ENCODE results near the gene DNAJA4.
"Not testable (repeated sequence)": the region's sequence is repeated elsewhere in the genome, so short reads cannot be mapped to it uniquely, and the experiment has no call there.

The DNAJA4 gene

DNA sequence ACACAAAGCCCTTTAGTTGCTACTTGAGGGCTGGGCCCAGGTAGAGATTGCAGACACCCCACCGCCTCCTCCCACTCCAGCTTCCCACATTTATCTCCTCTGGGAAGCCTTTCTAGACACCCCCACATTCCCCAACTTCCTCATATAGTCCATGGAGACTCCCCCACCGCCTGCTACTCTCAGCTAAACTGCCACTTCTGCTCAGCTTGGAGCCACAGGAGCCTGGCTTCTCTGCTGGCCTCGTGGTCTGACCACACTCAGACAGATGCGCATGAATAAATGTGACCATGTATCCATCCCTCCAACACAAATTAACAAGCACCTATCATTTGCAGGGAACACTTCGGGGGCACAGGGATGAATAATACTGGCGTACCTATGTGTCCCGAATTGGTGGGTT, 19.5 kb upstream of the DNAJA4 start:
- no peak for DNase-seq

DNA sequence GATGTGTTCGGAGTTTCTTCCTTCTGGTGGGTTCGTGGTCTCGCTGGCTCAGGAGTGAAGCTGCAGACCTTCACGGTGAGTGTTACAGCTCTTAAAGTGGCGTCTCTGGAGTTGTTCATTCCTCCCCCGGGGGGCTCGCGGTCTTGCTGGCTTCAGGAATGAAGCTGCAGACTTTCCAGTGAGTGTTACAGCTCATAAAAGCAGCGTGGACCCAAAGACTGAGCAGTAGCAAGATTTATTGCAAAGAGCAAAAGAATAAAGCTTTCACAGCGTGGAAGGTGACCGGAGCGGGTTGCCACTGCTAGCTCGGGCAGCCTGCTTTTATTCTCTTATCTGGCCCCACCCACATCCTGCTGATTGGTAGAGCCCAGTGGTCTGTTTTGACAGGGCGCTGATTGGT, 19.0 kb upstream of the DNAJA4 start:
- not testable (repeated sequence) for DNase-seq

DNA sequence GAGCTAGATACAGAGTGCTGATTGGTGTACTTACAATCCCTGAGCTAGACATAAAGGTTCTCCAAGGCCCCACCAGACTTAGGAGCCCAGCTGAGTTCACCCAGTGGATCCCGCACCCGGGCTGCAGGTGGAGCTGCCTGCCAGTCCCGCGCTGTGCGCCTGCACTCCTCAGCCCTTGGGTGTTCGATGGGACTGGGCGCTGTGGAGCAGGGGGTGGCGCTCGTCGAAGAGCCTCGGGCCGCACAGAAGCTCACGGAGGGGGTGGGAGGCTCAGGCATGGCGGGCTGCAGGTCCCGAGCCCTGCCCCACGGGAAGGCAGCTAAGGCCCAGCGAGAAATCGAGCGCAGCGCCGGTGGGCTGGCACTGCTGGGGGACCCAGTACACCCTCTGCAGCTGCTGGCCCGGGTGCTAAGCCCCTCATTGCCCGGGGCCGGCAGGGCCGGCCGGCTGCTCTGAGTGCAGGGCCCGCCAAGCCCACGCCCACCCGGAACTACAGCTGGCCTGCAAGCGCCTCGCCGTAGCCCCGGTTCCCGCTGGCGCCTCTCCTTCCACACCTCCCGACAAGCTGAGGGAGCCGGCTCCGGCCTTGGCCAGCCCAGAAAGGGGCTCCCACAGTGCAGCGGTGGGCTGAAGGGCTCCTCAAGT, 18.3 kb upstream of the DNAJA4 start:
- not testable (repeated sequence) for DNase-seq

DNA sequence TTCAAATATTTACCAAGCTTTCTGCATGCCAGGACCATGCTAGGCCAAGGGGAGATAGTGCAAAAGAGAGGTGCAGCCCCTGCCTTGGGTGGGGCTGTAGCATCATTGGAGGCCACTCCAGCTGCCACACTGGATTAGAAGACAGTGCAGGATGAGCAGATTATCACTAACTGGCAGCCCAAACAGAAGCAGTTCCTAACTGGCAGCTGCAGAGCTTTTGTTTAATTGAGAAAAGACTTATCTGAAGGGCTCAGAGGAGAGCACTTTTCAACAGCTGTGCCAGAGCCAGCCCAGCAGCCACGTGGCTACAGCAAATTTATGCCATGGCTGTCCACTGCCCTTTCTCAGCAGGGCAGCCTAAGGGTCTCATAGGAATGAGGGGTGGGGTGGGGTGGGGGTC, 16.5 kb upstream of the DNAJA4 start:
- no peak for DNase-seq

DNA sequence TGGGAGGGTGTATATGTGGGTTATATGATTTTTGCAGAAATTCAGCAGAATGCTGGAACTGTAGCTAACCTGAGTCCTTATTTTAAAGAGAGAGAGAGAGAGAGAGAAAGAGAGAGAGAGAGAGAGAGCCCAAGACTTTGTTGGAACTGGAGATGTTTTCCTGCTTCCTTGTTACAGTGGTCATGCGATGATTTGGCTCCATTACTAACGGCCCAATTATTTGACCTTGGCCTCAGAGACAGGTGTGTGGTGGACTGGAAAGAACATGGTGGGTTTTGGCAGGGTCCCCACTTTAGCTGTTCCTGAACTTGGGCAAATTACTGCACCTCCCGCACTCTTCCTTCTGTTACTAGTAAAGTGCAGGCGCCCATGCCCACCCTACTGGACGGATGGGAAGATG, 15.2 kb upstream of the DNAJA4 start:
- no peak for DNase-seq

DNA sequence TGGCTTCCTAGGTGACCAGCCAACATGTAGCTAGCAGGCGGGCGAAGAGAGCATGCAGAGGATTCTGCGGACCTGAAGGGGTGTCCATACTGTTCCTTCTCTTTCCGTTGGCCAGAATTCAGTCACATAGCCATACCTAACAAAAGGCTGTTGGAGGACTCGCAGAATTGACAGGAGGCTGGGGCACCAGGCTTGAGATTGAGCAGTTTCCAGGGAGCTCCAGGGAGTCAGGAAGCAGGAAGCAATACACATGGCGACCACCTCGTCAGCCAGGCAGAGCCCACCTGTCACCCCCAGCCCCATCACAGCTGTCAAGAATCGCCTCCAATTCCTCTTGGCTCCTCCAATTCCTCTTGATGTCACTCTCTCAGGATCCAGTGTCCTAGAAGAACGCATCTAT, 13.2 kb upstream of the DNAJA4 start:
- DNase-seq: no peak

DNA sequence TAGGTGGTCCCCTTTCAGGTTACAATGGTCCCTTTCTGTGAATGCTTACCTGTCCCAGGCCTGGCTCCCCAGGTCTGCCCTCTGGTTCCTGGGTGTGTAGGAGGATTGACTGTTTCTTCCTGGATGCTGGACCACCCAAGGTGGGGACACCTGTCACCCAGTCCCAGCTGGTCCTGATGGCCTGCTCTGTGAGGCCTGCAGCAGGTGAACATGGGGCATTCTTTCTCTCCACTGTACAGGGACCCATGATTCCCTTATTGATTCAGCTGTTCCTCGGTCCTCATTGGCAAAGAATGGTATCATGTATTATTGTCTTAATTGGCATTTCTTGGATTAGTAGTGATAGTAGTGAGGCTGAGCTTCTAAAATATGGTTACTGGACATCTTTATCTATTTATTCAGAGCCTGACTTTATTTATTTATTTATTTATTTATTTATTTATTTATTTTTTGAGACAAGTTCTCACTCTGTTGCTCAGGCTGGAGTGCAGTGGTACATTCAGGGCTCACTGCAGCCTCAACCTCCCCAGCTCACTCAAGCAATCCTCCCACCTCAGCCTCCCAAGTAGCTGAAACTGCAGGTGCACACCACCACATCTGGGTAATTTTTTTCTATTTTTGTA, 8.8 kb upstream of the DNAJA4 start:
- DNase-seq: no peak

DNA sequence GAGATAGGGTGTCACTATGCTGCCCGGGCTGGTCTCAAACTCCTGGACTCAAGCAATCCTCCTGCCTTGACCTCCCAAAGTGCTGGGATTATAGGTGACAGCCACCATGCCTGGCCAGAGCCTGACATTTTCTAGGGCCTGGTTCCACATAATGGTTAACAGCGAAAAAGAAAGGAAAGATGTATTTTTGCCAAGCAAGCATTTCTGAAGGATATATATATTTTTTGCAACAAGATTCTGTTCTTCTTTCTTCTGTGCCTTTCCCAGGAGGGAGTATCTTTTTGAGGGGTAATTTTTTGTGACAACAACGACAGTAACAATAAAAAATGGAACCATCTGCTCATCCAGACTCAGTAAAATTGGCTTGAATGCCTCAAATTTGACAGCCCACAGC, 8.3 kb upstream of the DNAJA4 start:
- DNase-seq: no peak

DNA sequence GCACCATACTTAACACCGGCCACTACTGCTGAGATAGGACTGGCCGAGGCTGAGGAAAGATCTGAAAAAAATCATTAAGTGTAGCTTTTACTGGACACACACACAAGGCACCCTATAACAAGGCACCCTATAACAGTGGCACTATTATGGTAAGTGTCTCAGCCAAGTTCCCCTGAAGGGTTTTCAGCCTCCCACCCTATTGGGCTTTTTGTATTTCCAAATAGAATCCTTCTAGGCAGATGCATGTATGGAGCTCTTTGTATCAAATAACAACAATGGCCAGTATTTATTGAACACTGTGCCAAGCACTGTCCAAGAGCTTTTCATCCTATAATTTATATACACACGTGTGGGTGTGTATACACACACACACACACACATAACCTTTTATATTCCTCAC, 6.7 kb upstream of the DNAJA4 start:
- no peak for DNase-seq

DNA sequence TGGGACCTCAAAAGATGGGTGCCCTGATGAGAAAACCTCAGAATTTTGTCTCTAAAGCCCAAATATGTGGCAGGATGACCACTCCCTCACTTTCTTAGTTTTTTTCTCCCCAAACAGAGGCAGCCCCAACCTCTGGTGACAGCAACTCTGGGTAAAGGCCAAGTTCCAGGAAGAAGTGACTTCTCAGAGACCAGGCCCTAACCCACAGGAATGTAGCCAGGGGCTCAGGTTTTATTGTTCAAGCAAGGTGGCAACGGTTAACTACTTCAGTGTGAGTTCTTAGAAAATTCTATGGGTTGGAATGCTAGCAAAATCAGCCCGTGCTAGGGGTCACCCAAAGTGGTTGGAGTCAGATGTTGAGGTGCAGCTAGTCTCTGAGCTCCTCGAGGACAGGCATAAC, 5.1 kb upstream of the DNAJA4 start:
- no peak for DNase-seq

DNA sequence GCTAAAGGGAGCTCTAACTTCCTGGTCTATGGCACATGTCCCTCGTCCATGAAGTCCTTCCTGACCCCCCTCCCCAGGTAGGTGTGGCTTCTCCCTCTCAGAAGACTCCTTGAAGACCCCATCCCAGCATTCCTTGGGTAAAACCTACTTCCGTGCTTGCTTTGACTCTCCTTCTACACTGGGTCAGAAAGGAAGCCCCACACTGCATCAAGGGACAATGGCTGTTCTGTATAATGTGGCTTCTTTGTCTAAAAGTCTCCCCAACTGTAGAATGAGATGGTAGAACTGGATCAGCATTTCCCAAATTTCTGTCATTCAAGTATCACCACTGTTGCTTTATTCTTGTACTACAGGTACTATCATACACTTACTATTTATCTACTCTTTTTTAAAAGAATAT, 3.9 kb upstream of the DNAJA4 start:
- DNase-seq: no peak

DNA sequence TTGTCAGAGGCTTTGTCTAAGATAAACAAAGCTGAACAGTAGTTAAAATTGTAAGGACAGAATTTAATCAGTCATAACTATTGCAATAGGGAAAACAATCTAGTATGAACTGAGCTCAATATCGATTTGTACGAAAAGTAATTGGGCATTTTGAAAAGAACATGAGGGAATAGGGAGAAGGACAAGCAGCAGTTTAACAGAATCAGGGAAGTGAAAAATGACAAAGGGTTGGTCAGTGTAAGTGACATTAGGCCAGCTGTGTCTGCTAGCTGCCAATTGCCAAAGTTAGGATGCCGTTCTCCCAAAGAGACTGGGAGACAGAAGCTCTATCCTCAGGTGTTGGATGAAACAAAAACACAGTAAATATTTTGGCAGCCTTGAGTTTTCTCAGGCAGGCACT, 3.3 kb upstream of the DNAJA4 start:
- DNase-seq: no peak

DNA sequence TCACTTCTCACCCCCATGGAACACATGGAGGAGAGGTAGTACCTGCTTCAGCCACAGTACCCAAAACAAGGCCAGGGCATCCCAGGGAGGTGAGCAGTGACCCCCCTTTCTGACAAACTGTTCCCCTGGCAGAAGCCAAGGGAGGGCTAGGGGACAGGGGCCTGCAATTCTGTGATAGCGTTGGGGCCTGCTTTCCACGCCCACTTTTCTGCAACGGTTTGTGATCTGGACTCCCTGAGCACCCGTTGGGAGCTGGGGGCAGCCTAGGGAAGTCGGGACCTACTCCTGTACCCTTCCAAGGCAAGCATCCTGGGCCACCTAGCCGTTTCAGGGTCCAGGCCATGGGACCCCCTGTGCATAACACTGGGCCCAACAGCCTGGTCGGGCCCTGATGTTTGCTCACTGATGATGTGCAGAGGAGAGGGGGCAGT, 996 bp upstream of the DNAJA4 start:
- no peak for DNase-seq

DNA sequence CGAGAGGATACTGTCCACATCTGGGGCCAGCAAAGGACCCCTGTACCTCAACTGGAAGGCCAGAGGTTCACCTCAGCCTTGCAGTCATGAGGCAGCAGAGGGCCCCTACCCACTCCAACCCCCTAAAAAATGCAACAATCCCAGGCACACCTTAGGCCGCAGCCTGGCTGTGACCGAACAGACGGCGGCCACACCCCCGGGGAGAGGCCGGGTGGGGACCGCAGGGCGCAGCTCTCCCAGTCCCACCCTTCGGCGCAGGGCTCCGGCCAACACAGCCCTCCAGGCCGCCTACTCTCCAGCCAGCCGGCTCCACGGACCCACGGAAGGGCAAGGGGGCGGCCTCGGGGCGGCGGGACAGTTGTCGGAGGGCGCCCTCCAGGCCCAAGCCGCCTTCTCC, 457 bp upstream of the DNAJA4 start:
- DNase-seq: no peak

DNA sequence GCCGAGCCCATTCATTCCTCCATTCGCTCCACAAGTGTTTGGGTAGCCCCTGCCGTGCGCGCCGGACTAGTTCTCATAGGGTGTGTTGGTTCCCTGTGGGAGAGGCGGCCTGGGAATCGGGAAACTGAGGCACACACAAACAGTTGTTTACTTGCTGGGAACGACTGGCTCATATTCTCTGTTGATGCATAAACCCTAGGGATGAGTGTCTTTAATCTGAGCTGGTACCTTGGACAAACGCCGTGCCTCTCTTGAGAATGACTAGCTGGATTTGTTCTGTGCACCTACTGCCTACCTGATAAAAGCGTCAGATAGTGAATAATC, 737 bp downstream of the DNAJA4 start:
- no peak for DNase-seq

DNA sequence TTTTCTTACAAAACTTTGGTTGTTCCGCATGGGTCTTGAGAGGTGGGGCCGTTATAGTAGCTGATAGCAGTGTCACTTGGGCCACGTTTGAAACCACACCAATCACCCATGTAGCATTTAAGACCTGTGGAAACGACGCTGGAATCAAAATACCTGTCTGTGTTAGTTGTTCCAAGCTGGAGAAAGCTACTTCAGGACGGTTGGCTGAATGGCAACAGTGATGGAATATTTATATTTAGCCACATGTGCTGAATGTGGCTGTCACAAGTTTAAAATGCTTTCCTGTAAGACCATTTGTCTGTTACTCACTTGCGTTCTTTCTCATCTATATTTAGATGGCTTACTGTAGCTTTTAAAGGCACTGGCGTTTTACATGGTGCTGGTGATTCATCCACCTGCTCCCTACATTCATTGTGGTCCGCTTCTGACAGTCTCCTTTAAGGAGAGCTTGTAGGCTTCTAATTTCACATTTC, 1.4 kb downstream of the DNAJA4 start:
- DNase-seq: no peak

DNA sequence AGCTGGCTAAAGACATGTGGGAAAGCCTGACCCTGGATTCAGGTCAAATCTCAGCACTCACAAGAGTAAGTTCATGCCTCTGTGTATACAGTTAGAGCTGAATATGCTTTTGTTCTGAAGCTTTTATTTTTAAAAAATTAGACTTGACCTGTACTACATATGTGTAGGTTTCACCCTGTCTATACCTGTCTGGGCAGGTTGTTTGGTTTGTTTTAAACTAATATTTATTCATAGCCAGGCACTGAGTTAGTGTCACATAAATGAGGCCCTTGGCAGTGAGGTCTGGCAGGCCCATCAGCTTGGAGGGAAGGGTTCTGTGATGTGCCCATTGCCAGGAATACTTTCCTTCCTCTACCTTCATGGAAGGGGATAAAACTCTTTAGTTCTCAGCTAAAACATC, 1.9 kb downstream of the DNAJA4 start:
- no peak for DNase-seq

DNA sequence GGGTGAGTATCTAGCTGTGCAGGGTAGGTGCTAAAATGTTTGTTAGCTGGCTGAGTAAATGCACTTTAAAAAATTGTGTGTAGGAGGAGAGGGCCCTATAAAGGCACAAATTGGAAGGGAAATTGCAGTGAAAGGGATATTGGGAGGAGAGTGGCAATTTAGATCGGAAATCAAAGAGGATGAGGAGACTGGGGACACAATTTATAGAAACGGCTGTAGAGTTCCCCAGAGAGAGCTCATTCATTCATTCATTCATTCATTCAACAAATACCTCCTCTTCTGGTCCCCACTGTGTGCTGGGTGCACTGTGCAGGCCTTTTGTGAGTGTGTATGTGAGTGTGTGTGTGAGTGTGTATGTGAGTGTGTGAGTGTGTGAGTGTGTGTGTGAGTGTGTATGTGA, 2.4 kb downstream of the DNAJA4 start:
- no peak for DNase-seq

DNA sequence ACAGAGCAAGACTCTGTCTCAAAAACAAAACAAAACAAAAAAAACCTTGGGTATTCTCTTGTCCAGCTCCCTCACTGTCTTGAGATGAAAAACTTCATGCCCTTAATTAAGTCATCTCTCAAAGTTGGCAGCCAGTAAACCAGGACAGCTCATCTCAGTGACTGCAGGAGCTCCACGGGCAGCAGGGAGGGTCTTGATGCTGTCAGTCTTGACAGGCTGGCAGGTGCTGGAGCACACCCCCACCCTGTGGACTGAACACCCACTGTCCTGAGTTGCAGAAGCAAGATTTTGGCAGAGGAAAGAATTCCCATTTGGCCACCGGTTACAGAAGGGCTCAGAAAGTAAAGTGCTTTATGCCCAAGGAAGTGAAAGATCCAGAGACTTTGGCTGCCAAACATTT, 8.0 kb downstream of the DNAJA4 start:
- no peak for DNase-seq

DNA sequence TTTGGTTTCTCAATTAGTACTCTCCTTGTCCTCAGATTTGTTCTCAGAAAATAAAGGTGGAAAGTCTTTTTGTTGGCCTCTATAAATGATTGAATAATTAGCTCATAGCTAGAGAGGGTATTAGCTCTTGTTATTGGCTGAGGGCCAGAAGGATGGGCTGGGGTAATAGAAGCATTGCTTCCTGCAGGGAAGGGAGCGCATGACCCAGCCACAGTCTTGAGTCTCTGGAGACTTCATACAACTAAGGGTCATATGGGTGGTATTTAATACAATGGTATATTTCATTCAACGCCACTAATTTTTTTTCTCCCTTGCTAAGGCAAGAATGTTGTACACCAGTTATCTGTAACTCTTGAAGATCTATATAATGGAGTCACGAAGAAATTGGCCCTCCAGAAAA, 8.4 kb downstream of the DNAJA4 start:
- no peak for DNase-seq

DNA sequence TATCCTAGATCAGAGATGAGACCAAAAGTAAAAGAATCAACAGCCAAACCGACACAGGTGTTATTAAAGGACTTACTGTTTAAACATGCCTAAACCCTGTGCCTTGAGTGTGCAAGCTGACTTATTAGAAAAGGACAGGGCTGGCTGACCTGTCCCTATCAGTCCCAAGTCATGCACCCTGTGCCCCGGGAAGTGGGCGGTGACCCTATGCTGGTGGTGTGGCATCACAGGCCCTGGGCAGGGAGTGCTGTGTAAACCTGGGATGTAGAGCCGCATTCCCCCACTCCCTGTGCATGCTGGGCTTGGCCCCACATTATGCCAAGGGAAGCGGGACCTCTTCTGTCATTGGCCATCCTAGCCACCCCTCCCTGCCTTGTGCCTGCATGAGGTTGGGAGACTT, 10.6 kb downstream of the DNAJA4 start:
- DNase-seq: no peak

DNA sequence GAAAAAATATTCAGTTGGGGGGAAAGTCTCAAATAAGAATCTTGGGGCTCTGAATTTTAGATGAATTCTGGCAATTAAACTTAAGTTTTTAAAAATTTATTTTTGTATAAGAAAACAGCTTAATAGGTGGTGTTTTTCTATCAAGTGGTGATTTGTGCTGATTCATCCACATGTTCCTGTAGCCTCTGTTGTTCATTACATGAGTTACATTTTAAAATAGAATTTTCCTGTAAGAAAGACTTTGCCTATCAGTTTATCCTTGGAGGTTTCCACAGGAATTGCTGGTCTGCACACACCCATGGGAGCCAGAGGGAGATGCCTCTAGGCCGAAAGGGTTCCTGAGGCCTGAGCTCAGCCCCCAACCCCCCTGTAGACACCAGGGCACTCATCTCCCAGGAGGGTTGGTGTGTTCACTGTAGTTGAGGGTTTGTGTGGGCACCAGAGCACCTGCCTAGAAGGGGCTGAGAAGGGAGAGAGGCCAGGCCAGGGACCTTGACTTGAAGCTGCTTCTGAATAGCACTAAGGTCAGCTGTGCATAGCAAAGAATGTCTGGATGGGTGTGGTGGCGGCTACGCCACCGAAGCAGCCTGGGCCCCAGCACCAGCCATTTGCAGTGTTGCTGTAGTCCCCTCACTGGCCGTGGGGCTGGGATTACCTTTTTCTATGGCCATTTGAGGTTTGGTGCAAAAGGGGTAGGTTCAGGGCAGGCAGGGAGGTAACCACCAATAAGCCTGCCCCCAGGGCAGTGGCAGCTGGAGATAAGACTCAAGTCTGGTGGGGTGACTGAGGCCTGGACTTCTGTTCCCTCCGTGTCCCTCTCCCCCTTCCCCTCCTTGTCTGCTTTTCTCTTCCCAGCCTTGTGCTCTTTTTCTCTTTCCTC, 11.9 kb downstream of the DNAJA4 start:
- no peak for DNase-seq

DNA sequence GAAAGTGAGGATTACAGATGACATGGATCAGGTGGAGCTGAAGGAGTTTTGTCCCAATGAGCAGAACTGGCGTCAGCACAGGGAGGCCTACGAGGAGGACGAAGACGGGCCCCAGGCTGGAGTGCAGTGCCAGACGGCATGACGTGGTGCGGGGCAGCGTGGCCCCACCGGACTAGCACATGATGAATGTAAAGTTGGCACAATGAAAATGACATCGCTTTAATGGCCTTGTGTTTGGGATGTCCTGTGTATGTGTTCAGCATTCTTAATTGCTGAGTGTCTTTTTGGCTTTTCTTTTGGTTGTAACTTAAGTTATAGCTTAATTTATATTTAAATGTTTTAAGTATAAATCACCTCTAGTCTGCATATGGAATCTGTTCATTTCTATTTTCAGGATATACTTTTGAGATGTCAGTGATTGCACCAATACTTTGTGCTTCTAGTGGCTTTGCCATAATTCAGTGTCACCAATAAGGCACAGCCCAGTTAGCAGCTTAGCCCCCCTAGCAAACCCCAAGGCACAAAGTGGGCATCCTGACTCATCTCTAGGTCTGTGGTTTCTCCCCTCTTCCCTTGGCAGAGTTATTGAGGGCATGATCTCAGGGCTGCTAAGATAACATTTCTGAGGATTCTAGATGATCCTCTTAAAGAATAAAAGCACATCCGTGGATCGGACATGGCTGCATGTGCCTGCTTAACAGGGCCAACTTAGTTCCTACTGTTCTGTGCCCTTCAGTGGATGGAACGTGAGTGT, 16.1 kb downstream of the DNAJA4 start:
- no peak for DNase-seq

DNA sequence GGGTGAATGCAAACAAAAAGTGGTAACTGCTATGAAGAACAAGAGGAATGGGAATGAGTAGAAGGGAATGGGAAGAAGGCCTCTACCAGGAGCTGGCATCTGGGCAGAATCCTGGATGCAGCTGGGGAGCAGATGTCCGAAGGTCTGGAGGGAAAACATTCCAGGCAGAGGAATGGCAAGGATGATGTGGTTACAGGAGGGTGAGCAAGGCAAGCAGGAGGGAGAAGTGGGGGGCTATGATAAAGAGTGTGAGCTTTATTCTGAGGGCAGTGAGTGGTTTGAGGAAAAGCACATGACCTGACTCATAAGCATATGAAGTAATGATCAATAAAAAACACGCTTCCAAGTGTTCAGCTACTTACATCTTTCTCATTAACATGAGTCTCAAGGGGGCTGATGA, 18.0 kb downstream of the DNAJA4 start:
- no peak for DNase-seq
